ENCODE results near the gene OR13C9.
"Not testable (repeated sequence)": the region's sequence is repeated elsewhere in the genome, so short reads cannot be mapped to it uniquely, and the experiment has no call there.

OR13C9 gene

DNA sequence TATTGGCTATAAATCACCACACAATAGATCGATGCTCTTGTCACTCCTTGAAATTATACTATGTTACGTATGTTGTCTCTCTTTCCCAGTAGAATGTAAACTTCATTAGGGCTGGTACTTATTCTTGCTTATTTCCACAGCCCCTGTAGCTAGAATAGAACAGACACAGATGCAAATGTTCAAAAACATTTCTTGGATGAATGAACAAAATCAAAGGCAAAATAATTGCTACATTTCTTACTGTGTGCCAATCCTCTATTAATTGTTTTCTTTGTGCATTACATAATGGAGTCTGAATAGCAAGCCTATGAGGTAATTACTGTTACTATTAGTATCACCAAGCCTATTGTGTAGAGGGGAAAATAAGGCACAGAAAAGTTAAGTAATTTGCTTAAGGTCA is 11.9 kb downstream of the OR13C9 start:
- TF ChIP-seq, protein P1, sequence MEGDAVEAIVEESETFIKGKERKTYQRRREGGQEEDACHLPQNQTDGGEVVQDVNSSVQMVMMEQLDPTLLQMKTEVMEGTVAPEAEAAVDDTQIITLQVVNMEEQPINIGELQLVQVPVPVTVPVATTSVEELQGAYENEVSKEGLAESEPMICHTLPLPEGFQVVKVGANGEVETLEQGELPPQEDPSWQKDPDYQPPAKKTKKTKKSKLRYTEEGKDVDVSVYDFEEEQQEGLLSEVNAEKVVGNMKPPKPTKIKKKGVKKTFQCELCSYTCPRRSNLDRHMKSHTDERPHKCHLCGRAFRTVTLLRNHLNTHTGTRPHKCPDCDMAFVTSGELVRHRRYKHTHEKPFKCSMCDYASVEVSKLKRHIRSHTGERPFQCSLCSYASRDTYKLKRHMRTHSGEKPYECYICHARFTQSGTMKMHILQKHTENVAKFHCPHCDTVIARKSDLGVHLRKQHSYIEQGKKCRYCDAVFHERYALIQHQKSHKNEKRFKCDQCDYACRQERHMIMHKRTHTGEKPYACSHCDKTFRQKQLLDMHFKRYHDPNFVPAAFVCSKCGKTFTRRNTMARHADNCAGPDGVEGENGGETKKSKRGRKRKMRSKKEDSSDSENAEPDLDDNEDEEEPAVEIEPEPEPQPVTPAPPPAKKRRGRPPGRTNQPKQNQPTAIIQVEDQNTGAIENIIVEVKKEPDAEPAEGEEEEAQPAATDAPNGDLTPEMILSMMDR (IDR thresholded peaks at IDR 0.05), result no peak

DNA sequence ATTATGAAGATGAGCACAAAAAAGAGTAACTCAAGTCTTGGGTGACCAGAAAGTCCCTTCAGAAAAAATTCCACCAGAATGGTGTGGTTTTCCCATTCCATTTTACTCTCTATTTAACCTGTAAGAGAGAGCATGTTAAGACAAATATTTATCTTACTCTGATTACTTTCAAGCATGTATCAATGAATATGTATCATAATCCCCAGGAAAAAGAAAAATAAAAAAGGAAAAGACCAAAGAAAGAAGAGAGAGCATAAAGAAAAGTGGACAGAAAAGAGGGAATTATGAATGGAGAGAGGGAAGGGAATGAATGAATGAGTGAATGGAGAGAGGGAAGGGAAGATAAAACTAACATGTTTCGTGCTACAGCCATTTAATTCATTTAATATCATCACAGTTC is 12.5 kb downstream of the OR13C9 start, which contains the start of gene OR13C2:
Gene OR13C2 (minus strand): TSS at position 101 of the 400 bp plus-strand sequence. CDS start 0 bp downstream, at position 101.
- TF ChIP-seq, protein P1 (IDR thresholded peaks at IDR 0.05), result not testable (repeated sequence)

DNA sequence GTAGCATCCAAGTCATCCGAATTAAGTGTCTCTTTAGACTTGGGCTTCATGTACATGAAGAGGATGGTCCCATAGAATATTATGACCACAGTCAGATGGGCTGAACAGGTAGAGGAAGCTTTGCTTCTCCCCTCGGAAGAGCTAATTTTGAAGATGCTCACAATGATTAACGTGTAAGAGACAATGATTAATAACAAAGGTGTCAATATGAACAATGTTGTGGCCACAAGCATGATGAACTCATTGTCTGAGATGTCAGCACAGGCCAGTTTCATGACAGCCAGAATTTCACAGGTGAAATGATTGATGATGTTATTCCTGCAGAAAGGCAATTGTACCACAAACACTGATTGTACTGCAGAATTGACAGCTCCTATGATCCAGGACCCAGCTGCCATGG is 13.2 kb downstream of the OR13C9 start:
- TF ChIP-seq, protein P1 (IDR thresholded peaks at IDR 0.05), result no peak

DNA sequence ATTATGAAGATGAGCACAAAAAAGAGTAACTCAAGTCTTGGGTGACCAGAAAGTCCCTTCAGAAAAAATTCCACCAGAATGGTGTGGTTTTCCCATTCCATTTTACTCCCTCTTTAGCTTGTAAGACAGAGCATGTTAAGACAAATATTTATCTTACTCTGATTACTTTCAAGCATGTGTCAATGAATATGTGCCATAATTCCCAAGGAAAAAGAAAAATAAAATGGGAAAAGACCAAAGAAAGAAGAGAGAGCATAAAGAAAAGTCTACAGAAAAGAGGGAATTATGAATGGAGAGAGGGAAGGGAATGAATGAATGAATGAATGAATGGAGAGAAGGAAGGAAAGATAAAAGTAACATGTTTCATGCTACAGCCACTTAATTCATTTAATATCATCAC is 18.7 kb downstream of the OR13C9 start, which contains the start of gene OR13C5:
Gene OR13C5 (minus strand): TSS at position 101 of the 400 bp plus-strand sequence. CDS start 0 bp downstream, at position 101.
- TF ChIP-seq, protein P1 (IDR thresholded peaks at IDR 0.05), result not testable (repeated sequence)

DNA sequence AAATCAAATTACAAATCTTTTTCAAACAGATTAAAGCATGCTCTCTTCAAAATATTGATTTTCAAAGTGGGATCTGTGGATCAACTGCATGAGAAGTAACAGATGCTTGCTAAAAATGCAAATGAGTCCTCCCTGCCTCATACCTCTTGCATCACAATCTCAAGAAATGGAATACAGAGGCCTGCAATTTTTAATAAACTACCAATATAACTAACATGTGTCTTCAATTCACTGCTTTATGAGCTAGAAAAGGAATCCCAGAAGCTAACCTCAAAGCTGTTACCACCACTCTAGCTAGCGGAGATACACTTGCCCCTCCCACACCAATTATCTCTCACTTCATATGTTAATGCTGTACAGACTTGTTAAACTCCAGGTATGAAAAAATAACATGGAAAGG is 28.4 kb downstream of the OR13C9 start:
- TF ChIP-seq, protein P1 (IDR thresholded peaks at IDR 0.05), result no peak

DNA sequence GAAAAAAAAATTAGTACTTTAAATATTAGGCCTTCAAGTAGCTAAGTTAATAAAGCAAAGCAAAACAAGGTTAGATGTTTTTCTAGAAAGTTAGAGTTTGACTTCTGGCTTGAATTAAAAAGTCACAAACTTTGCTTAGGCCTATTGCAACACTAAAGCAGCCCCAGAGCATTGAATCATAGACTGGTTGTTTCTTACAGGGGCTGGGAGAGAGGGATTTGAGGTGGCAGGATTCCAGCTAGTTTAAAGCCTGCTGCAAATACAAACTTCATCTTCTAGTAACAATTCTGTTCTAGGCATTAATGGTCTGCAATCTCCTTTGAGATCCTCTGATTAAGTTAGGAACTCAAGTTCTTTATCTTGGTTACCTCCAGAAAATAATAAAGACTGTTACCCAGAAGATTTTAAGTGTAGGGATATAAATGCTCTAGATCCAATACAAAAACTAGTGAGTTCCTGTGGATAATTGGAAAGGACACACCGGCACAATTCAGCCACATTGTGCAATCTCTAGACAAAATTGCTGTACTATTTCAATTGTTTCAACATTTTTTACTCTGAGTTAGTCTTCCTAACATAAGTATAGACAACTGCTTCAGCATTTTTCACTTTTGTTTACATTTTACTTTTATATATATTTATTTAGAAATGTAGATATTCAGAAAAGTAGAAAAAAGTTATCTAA is 31.4 kb downstream of the OR13C9 start:
- TF ChIP-seq, protein P1 (IDR thresholded peaks at IDR 0.05), result no peak

DNA sequence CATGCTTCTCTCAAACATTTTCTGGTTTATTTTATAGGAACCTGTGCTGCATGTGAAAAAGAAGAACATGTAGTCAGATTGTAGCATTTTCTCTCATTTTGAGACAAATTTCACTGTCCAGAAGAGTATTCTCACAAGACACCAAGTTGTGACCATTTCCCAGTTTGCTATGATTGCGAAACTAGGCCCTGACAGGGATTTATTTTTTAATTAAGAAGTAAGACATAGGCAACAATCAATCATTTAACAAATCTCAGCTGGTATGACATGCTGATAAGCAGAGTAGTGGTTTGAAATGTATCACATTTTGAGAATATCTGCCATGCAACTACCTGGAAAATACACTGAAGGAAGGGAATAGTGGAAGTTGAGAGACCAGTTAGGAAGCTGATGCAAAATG is 37.4 kb downstream of the OR13C9 start:
- TF ChIP-seq, protein P1 (IDR thresholded peaks at IDR 0.05), result no peak
